ENCODE data around the gene SMPDL3A. TPM values are rescaled to one million over a fixed set of nuclear protein-coding genes. Genes with fewer than 3 reads are reported as not detected.

The SMPDL3A gene
- total and polyA plus RNA-seq, 2 of the 13 experiments (the other 11 are each of a cell fraction or from before 2014, with no cell fraction given) = 7.8 to 17.3 TPM

DNA sequence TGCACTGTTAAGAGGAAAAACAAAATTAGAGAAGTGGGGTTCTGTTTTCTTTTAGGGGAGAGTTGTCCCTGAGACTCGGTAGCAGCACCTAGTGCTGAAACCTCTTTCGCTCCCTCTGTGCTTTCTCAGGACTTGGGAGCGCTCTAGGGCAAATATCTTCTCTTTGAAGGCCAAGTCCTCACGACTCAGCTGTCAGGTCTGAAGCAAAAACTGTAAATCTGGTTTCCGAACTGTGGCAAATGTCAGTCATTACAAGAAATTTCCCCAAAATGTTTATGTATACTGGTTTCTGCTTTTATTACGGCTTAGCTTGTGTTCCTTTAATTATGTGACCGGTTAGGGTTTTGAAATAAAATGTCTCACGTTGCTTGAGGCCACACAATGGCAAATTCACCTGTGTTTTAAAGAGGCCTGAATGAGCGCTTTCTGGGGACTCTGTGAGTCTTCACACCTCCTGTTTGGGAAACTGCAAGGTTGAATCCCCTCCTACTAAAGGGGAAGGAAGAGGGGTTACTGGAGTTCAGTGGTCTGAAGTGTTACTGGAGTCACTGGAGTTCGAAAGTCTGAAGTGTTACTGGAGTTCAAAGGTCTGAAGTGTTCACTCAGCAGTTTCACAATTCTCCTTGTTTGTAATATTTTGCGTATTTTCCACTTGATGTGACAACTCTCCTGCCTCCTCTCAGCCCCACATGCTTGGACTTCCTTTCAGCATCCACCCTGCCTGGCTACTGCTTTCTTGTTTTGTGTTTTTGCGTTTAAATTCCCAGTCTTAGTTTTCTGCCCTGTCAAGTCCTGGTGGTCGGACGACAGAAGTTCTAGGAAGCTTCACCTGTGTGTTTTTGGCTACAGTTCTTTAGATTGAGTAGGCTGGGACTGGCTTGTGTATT lies 1.6 kb downstream of the SMPDL3A start (continued):
- TF ChIP-seq FOXK1 (CRISPR knock-in tag; IDR thresholded peaks at IDR 0.05; ENCODE audit: borderline replicate concordance, low read depth) (peak; percentile 78), REL (CRISPR knock-in tag; conservative IDR thresholded peaks at IDR 0.05) (no peak), ZNF484 (CRISPR knock-in tag; IDR thresholded peaks at IDR 0.05; ENCODE audit: borderline replicate concordance, low read depth) (no peak), SPEN (CRISPR knock-in tag; IDR thresholded peaks at IDR 0.05; ENCODE audit: low read depth) (peak; percentile 67; the same call in 1 of the 2 replicates), HOXD1 (CRISPR knock-in tag; IDR thresholded peaks at IDR 0.05) (no peak), RARA (CRISPR knock-in tag; IDR thresholded peaks at IDR 0.05) (peak; percentile 92), GATAD2A (CRISPR knock-in tag; IDR thresholded peaks at IDR 0.05) (peak; percentile 96), BORCS8-MEF2B (CRISPR knock-in tag; IDR thresholded peaks at IDR 0.05) (0 out of 2 replicates have a peak, but pooled peaks have one; percentile 14), AKAP8 (CRISPR knock-in tag; IDR thresholded peaks at IDR 0.05) (no peak), HNRNPLL (IDR thresholded peaks at IDR 0.05; ENCODE audit: low read depth, low read length, poor library complexity, severe bottlenecking) (no peak), RBM39 (IDR thresholded peaks at IDR 0.05; ENCODE audit: low read depth, low read length, poor library complexity, severe bottlenecking) (no peak), ZBTB21 (CRISPR knock-in tag; IDR thresholded peaks at IDR 0.05) (no peak), ZNF317 (CRISPR knock-in tag; IDR thresholded peaks at IDR 0.05) (no peak), HDAC2 (CRISPR knock-in tag; IDR thresholded peaks at IDR 0.05) (peak; percentile 72), TCF7L2 (IDR thresholded peaks at IDR 0.05; ENCODE audit: low read depth, low read length) (no peak)
- TF ChIP-seq, protein P1, sequence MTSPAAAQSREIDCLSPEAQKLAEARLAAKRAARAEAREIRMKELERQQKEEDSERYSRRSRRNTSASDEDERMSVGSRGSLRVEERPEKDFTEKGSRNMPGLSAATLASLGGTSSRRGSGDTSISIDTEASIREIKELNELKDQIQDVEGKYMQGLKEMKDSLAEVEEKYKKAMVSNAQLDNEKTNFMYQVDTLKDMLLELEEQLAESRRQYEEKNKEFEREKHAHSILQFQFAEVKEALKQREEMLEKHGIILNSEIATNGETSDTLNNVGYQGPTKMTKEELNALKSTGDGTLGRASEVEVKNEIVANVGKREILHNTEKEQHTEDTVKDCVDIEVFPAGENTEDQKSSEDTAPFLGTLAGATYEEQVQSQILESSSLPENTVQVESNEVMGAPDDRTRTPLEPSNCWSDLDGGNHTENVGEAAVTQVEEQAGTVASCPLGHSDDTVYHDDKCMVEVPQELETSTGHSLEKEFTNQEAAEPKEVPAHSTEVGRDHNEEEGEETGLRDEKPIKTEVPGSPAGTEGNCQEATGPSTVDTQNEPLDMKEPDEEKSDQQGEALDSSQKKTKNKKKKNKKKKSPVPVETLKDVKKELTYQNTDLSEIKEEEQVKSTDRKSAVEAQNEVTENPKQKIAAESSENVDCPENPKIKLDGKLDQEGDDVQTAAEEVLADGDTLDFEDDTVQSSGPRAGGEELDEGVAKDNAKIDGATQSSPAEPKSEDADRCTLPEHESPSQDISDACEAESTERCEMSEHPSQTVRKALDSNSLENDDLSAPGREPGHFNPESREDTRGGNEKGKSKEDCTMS (CRISPR knock-in tag; conservative IDR thresholded peaks at IDR 0.05) = no peak
- TF ChIP-seq, protein P2, sequence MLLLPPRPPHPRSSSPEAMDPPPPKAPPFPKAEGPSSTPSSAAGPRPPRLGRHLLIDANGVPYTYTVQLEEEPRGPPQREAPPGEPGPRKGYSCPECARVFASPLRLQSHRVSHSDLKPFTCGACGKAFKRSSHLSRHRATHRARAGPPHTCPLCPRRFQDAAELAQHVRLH (CRISPR knock-in tag; IDR thresholded peaks at IDR 0.05; ENCODE audit: borderline replicate concordance, low read depth) = no peak; the same call in 1 of the 2 replicates
- TF ChIP-seq, protein P3, sequence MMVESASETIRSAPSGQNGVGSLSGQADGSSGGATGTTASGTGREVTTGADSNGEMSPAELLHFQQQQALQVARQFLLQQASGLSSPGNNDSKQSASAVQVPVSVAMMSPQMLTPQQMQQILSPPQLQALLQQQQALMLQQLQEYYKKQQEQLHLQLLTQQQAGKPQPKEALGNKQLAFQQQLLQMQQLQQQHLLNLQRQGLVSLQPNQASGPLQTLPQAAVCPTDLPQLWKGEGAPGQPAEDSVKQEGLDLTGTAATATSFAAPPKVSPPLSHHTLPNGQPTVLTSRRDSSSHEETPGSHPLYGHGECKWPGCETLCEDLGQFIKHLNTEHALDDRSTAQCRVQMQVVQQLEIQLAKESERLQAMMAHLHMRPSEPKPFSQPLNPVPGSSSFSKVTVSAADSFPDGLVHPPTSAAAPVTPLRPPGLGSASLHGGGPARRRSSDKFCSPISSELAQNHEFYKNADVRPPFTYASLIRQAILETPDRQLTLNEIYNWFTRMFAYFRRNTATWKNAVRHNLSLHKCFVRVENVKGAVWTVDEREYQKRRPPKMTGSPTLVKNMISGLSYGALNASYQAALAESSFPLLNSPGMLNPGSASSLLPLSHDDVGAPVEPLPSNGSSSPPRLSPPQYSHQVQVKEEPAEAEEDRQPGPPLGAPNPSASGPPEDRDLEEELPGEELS (CRISPR knock-in tag; IDR thresholded peaks at IDR 0.05) = peak; percentile 77
- TF ChIP-seq, protein P4, sequence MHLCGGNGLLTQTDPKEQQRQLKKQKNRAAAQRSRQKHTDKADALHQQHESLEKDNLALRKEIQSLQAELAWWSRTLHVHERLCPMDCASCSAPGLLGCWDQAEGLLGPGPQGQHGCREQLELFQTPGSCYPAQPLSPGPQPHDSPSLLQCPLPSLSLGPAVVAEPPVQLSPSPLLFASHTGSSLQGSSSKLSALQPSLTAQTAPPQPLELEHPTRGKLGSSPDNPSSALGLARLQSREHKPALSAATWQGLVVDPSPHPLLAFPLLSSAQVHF (CRISPR knock-in tag; IDR thresholded peaks at IDR 0.05) = no peak
